A673 (cell line): ENCODE results near the gene TNFRSF12A.

Experiments used
- CTCF ChIP-seq: fragments of 300-800, 200-600 bp; sonication (generic); conservative IDR thresholded peaks from 2 replicates; pipeline ENCODE4 v1.5.1; 2017; ENCODE audit warnings: low read depth, mild to moderate bottlenecking, antibody characterized with exemption, low read length, moderate library complexity, mixed read lengths
- EZH2 ChIP-seq: fragments of 200-600 bp; sonication (generic); IDR thresholded peaks from 2 replicates; pipeline ENCODE4 v1.6.1; 2017; ENCODE audit warnings: borderline replicate concordance, low read depth, mild to moderate bottlenecking, mixed read lengths, antibody characterized with exemption, low read length; ENCODE audit not compliant: poor library complexity, severe bottlenecking

- TF ChIP-seq CTCF (no peak), EZH2 (peak; percentile 91)
Measured at GRCh38 chr16:3036726-3037315, 16.7 kb downstream of the TNFRSF12A start, which contains the start of gene BICDL2.
